A549 (cell line): ENCODE measurements around the gene SLC31A1.

Source experiments
- CTCF ChIP-seq: fragments of >200 bp; sonication (Bioruptor Twin); formaldehyde crosslinking; IDR thresholded peaks from 3 replicates; pipeline ENCODE4 v1.5.1; 2016
- E2F6 ChIP-seq: IDR thresholded peaks from 2 replicates; pipeline ENCODE4 v1.6.1; 2012; ENCODE audit warnings: low read depth, borderline replicate concordance
- POLR2A ChIP-seq: IDR thresholded peaks from 2 replicates; pipeline ENCODE4 v1.6.1; 2012; ENCODE audit warnings: mild to moderate bottlenecking, low read length
- RFX5 ChIP-seq: fragments of 450-650 bp; IDR thresholded peaks from 2 replicates; pipeline ENCODE4 v1.7.1; 2014; ENCODE audit warnings: antibody characterized with exemption, mild to moderate bottlenecking, moderate library complexity

- TF ChIP-seq POLR2A (no peak), CTCF (no peak), E2F6 (no peak), RFX5 (no peak)
Observed at GRCh38 chr9:113241161-113241560, 19.8 kb downstream of the SLC31A1 start.
